ENCODE measurements around the gene UPF1. TPM values are rescaled to one million over a fixed set of nuclear protein-coding genes. Genes with fewer than 3 reads are reported as not detected.
"Not testable (repeated sequence)": the region's sequence is repeated elsewhere in the genome, so short reads cannot be mapped to it uniquely, and the experiment has no call there.

The UPF1 gene
- total RNA-seq, 1 donor from 2014 or later, result 75.8 TPM

GRCh38 chr19:18910801-18911436 lies 79.2 kb downstream of the UPF1 start:
- ATAC-seq (no peak), DNase-seq (no peak)
- TF ChIP-seq CTCF (IDR thresholded peaks at IDR 0.05), result no peak
- H3K36me3 ChIP-seq, result peaks cover 93% of the 10 kb centered on the region
- H3K4me3 ChIP-seq, result no peak overlapping the region
- intact Hi-C loops (cut with DNase I), result no loop called here
- H3K4me1 ChIP-seq, result peaks cover 8% of the 10 kb centered on the region
- no peaks in the 10 kb centered on the region for H3K27me3 ChIP-seq (ENCODE audit: low read depth)
- H3K27ac ChIP-seq, result no peak overlapping the region
- H3K9me3 ChIP-seq, result no peaks in the 10 kb centered on the region

GRCh38 chr19:18912933-18913332 lies 81.2 kb downstream of the UPF1 start:
- Histone ChIP-seq H3K27me3 (ENCODE audit: low read depth) (no peaks in the 10 kb centered on the region), H3K9me3 (no peaks in the 10 kb centered on the region), H3K4me1 (peaks cover 18% of the 10 kb centered on the region), H3K4me3 (no peak overlapping the region), H3K36me3 (peaks cover 72% of the 10 kb centered on the region), H3K27ac (no peak overlapping the region)
- no peak for DNase-seq
- ATAC-seq, result peak in 1 of 2 donors; percentile 9
- no peak for TF ChIP-seq CTCF (IDR thresholded peaks at IDR 0.05)
- intact Hi-C loops (cut with DNase I), result no loop called here

- no peak for TF ChIP-seq CTCF (IDR thresholded peaks at IDR 0.05)
- DNase-seq, result no peak
- Histone ChIP-seq H3K4me3 (no peak overlapping the region), H3K4me1 (peaks cover 23% of the 10 kb centered on the region), H3K9me3 (no peaks in the 10 kb centered on the region), H3K27ac (no peak overlapping the region), H3K36me3 (peaks cover 68% of the 10 kb centered on the region), H3K27me3 (ENCODE audit: low read depth) (no peaks in the 10 kb centered on the region)
- ATAC-seq, result no peak
- intact Hi-C loops (cut with DNase I), result no loop called here
Observed at GRCh38 chr19:18913466-18913865, 81.7 kb downstream of the UPF1 start.

GRCh38 chr19:18915639-18916038 lies 83.9 kb downstream of the UPF1 start:
- Histone ChIP-seq H3K36me3 (peaks cover 49% of the 10 kb centered on the region), H3K27me3 (ENCODE audit: low read depth) (no peaks in the 10 kb centered on the region), H3K9me3 (no peaks in the 10 kb centered on the region), H3K4me3 (no peak overlapping the region), H3K4me1 (peaks cover 33% of the 10 kb centered on the region), H3K27ac (no peak overlapping the region)
- intact Hi-C loops (cut with DNase I), result no loop called here
- no peak for DNase-seq
- TF ChIP-seq CTCF (IDR thresholded peaks at IDR 0.05), result peak; percentile 7
- no peak for ATAC-seq

GRCh38 chr19:18917593-18917992 lies 85.8 kb downstream of the UPF1 start:
- H3K27me3 ChIP-seq (ENCODE audit: low read depth); DNase-seq; H3K9me3 ChIP-seq; H3K27ac ChIP-seq; ATAC-seq; intact Hi-C loops (cut with DNase I): not testable (repeated sequence)
- H3K36me3 ChIP-seq, result peaks cover 45% of the 10 kb centered on the region
- peaks cover 41% of the 10 kb centered on the region for H3K4me1 ChIP-seq
- H3K4me3 ChIP-seq, result peak overlapping the region; percentile 100

Other genes with a start within 250 kb of the UPF1 start
- 60.4 TPM for gene REX1BD, start 243.2 kb upstream of the UPF1 start, total RNA-seq
- gene CRLF1, start 225.2 kb upstream of the UPF1 start, total RNA-seq, result 19.9 TPM
- gene TMEM59L, start 219.1 kb upstream of the UPF1 start, total RNA-seq, result 1.1 TPM
- 14.5 TPM for gene KLHL26, start 194.9 kb upstream of the UPF1 start, total RNA-seq
- gene CRTC1, start 148.3 kb upstream of the UPF1 start, total RNA-seq, result 16.2 TPM
- gene COMP, start 40.7 kb upstream of the UPF1 start, total RNA-seq, result 2.3 TPM
- not detected for gene CERS1, start 64.2 kb downstream of the UPF1 start, total RNA-seq
- gene COPE, start 87.4 kb downstream of the UPF1 start, total RNA-seq, result 145 TPM
- gene DDX49, start 87.8 kb downstream of the UPF1 start, total RNA-seq, result 32.2 TPM
- gene HOMER3, start 109.3 kb downstream of the UPF1 start, total RNA-seq, result 20.5 TPM
- gene SUGP2, start 201.6 kb downstream of the UPF1 start, total RNA-seq, result 72.6 TPM
- 20.2 TPM for gene ARMC6, start 201.6 kb downstream of the UPF1 start, total RNA-seq
- gene SLC25A42, start 232.0 kb downstream of the UPF1 start, total RNA-seq, result 16.3 TPM